Keratinocyte (primary cell): Measurements from ENCODE around the gene AATF. TPM values are rescaled to one million over a fixed set of nuclear protein-coding genes. Genes with fewer than 3 reads are reported as not detected.

ENCODE experiments used
- DNase-seq: peaks from one replicate; pipeline ENCODE4 v3.0.0-alpha.2; 2011; ENCODE audit warnings: low read depth, missing footprints, low spot score
- FAIRE-seq: peaks from 2 replicates; lab custom pipeline; 2011; peaks lifted over from hg19 to GRCh38; lab: Jason Lieb, UNC
- H2AFZ ChIP-seq: 2 replicates; pipeline ENCODE4 v1.6.0; 2012; ENCODE audit warnings: low read length, control low read depth, inconsistent platforms; ENCODE audit not compliant: control insufficient read depth
- H3K27ac ChIP-seq: 2 replicates; pipeline ENCODE4 v1.5.1; 2011; ENCODE audit warnings: low read length; ENCODE audit not compliant: control insufficient read depth, insufficient read depth
- H3K27me3 ChIP-seq: 3 replicates; pipeline ENCODE4 v1.6.0; 2011; ENCODE audit warnings: low read length; ENCODE audit not compliant: control insufficient read depth, insufficient read depth; ENCODE audit errors: extremely low read depth
- H3K36me3 ChIP-seq, 2 experiments: 2 replicates in 1 of 2; 3 replicates in 1 of 2; pipeline ENCODE4 v1.5.1; 2011; ENCODE audit warnings: low read length in 2 of 2, mild to moderate bottlenecking in 1 of 2; ENCODE audit not compliant: control insufficient read depth in 2 of 2, insufficient read depth in 2 of 2; ENCODE audit errors: extremely low read depth in 1 of 2
- H3K4me1 ChIP-seq: 3 replicates; pipeline ENCODE4 v1.5.1; 2011; ENCODE audit warnings: low read length; ENCODE audit not compliant: control insufficient read depth, insufficient read depth; ENCODE audit errors: extremely low read depth
- H3K4me2 ChIP-seq: 3 replicates; pipeline ENCODE4 v1.6.0; 2011; ENCODE audit warnings: low read depth, low read length; ENCODE audit not compliant: control insufficient read depth, insufficient read depth; ENCODE audit errors: extremely low read depth
- H3K4me3 ChIP-seq, 3 experiments: fragments of 200-600 bp in 1 of 3; sonication (generic) in 1 of 3; 2 replicates in 2 of 3; 3 replicates in 1 of 3; pipeline ENCODE4 v1.5.1; 2011 to 2016; ENCODE audit warnings: low read length in 3 of 3, mild to moderate bottlenecking in 3 of 3, control low read depth in 2 of 3, inconsistent platforms in 1 of 3, low read depth in 1 of 3, mixed read lengths in 1 of 3, mixed run types in 1 of 3, moderate library complexity in 1 of 3; ENCODE audit not compliant: control insufficient read depth in 2 of 3, insufficient read depth in 2 of 3; ENCODE audit errors: extremely low read depth in 1 of 3
- H3K79me2 ChIP-seq: 2 replicates; pipeline ENCODE4 v1.6.0; 2012; ENCODE audit warnings: low read length; ENCODE audit not compliant: control insufficient read depth, insufficient read depth
- H3K9ac ChIP-seq: 3 replicates; pipeline ENCODE4 v1.6.0; 2011; ENCODE audit warnings: low read length; ENCODE audit not compliant: control insufficient read depth, insufficient read depth; ENCODE audit errors: extremely low read depth
- H3K9me1 ChIP-seq: 3 replicates; pipeline ENCODE4 v1.6.0; 2011; ENCODE audit warnings: low read length; ENCODE audit not compliant: control insufficient read depth, insufficient read depth; ENCODE audit errors: extremely low read depth
- H3K9me3 ChIP-seq: 2 replicates; pipeline ENCODE4 v1.5.1; 2012; ENCODE audit warnings: low read depth, low read length; ENCODE audit not compliant: control insufficient read depth
- H4K20me1 ChIP-seq: 3 replicates; pipeline ENCODE4 v1.6.0; 2011; ENCODE audit warnings: low read length; ENCODE audit not compliant: control insufficient read depth, insufficient read depth; ENCODE audit errors: extremely low read depth
- CTCF ChIP-seq, 3 experiments: IDR thresholded peaks in 1 of 3; conservative IDR thresholded peaks in 1 of 3; optimal IDR thresholded peaks in 1 of 3; 2 replicates in 2 of 3; 3 replicates in 1 of 3; pipeline versions ENCODE3 to v1.5.1; 2011; ENCODE audit warnings: low read length in 3 of 3, mild to moderate bottlenecking in 3 of 3, moderate library complexity in 2 of 3, control low read depth in 1 of 3, inconsistent platforms in 1 of 3; ENCODE audit not compliant: insufficient read depth in 2 of 3; ENCODE audit errors: extremely low read depth in 1 of 3
- EZH2 ChIP-seq: IDR thresholded peaks from one replicate; pipeline ENCODE4 v1.6.1; 2012; ENCODE audit warnings: inconsistent platforms, mild to moderate bottlenecking, low read length, moderate library complexity
- dilution Hi-C: fragments of 300-500 bp; cut with MboI; formaldehyde crosslinking; loops from one replicate; pipeline ENCODE4 v1.7.0; 2020; ENCODE audit warnings: low sequenced_read_pairs; ENCODE audit not compliant: extremely low pct_ligation_motif_present
- polyA plus RNA-seq, 5 experiments: library from polyadenylated mRNA; depleted of rRNA in 3 of 5; stranded (reverse) in 3 of 5; stranded (forward) in 1 of 5; unstranded in 1 of 5; fragments of >200 nt; gene quantifications; 1 replicate in 1 of 5; 2 replicates in 3 of 5; 3 replicates in 1 of 5; pipeline versions ENCODE4 v1.2.1 to v1.2.3, GENCODE V29; 2011 to 2012; ENCODE audit warnings: missing spikeins in 2 of 5, low read depth in 1 of 5, low replicate concordance in 1 of 5

Gene AATF
- polyA plus RNA-seq, 1 donor (not counting 4 experiments of a cell fraction or from before 2014, with no cell fraction given): 30.4 TPM

- no peak overlapping the region for H3K4me3 ChIP-seq
- dilution Hi-C loops: no loop called here
- no peaks in the 10 kb centered on the region for H4K20me1 ChIP-seq
- no peak overlapping the region for H2AFZ ChIP-seq
- H3K4me1 ChIP-seq: peaks cover 7% of the 10 kb centered on the region
- DNase-seq (no peak), FAIRE-seq (no peak)
- H3K9me1 ChIP-seq: no peaks in the 10 kb centered on the region
- peaks cover 5 to 6% of the 10 kb centered on the region in 2 experiments for H3K36me3 ChIP-seq
- no peak overlapping the region for H3K4me2 ChIP-seq
- TF ChIP-seq CTCF (optimal IDR thresholded peaks at IDR 0.05 in 1 of 3, IDR thresholded peaks at IDR 0.05 in 1 of 3, conservative IDR thresholded peaks at IDR 0.05 in 1 of 3; ENCODE audit: extremely low read depth in 1 of 3, insufficient read depth in 2 of 3, low read length in 3 of 3) (no peak), EZH2 (no peak)
- no peaks in the 10 kb centered on the region for H3K9me3 ChIP-seq
- H3K9ac ChIP-seq: no peak overlapping the region
- no peaks in the 10 kb centered on the region for H3K27me3 ChIP-seq
- H3K79me2 ChIP-seq: no peaks in the 10 kb centered on the region
- no peak overlapping the region for H3K27ac ChIP-seq
These were observed 94.4 kb downstream of the AATF start for GRCh38 chr17:37043201-37043600.

GRCh38 chr17:37045351-37045922 is 96.7 kb downstream of the AATF start:
- FAIRE-seq: no peak
- Histone ChIP-seq H2AFZ (no peak overlapping the region), H3K27me3 (no peaks in the 10 kb centered on the region), H3K27ac (no peak overlapping the region), H3K4me1 (no peaks in the 10 kb centered on the region), H3K9ac (no peak overlapping the region), H3K36me3 (peaks cover 4 to 10% of the 10 kb centered on the region in 2 experiments), H4K20me1 (no peaks in the 10 kb centered on the region), H3K79me2 (no peaks in the 10 kb centered on the region), H3K4me3 (no peak overlapping the region), H3K4me2 (no peak overlapping the region), H3K9me3 (no peaks in the 10 kb centered on the region), H3K9me1 (no peaks in the 10 kb centered on the region)
- no peak for DNase-seq
- TF ChIP-seq EZH2: no peak
- TF ChIP-seq CTCF (optimal IDR thresholded peaks at IDR 0.05 in 1 of 3, IDR thresholded peaks at IDR 0.05 in 1 of 3, conservative IDR thresholded peaks at IDR 0.05 in 1 of 3; ENCODE audit: extremely low read depth in 1 of 3, insufficient read depth in 2 of 3, low read length in 3 of 3): no peak
- dilution Hi-C loops: no loop called here
